ENCODE measurements around the gene PIN1.

GRCh38 chr19:9797871-9798270 lies 37.2 kb upstream of the PIN1 start:
- TF ChIP-seq MXI1 (conservative IDR thresholded peaks at IDR 0.05; ENCODE audit: poor library complexity, severe bottlenecking) (no peak), CTCF (IDR thresholded peaks at IDR 0.05; ENCODE audit: poor library complexity, severe bottlenecking) (no peak), EZH2 (IDR thresholded peaks at IDR 0.05; ENCODE audit: borderline replicate concordance, insufficient read depth, low read length, poor library complexity, severe bottlenecking) (no peak), EP300 (conservative IDR thresholded peaks at IDR 0.05; ENCODE audit: poor library complexity, severe bottlenecking) (no peak), REST (IDR thresholded peaks at IDR 0.05; ENCODE audit: borderline replicate concordance) (no peak), POLR2AphosphoS5 (IDR thresholded peaks at IDR 0.05) (no peak), RAD21 (conservative IDR thresholded peaks at IDR 0.05) (no peak)
